Smooth muscle cell (in vitro differentiated cells): Measurements from ENCODE around the gene MRE11. TPM values are rescaled to one million over a fixed set of nuclear protein-coding genes. Genes with fewer than 3 reads are reported as not detected.

Source experiments
- DNase-seq: peaks from one replicate; lab custom pipeline; 2025; ENCODE audit not compliant: unreplicated experiment; lab: John Stamatoyannopoulos, UW
- H2AFZ ChIP-seq: fragments of 200-600 bp; sonication (generic); 2 replicates; pipeline ENCODE4 v1.6.0; 2016; ENCODE audit warnings: antibody characterized with exemption, low read depth, mild to moderate bottlenecking
- H3F3A ChIP-seq: fragments of 200-600 bp; sonication (generic); 2 replicates; pipeline ENCODE4 v1.6.0; 2017; ENCODE audit warnings: antibody characterized with exemption, low read depth
- H3K27ac ChIP-seq: fragments of 200-600 bp; sonication (generic); 2 replicates; pipeline ENCODE4 v1.5.1; 2016; ENCODE audit warnings: low read depth, mild to moderate bottlenecking
- H3K27me3 ChIP-seq: fragments of 200-600 bp; sonication (generic); 2 replicates; pipeline ENCODE4 v1.6.1; 2016; ENCODE audit warnings: low read depth, mild to moderate bottlenecking
- H3K36me3 ChIP-seq: fragments of 200-600 bp; sonication (generic); 2 replicates; pipeline ENCODE4 v1.5.1; 2016; ENCODE audit warnings: low read depth
- H3K4me1 ChIP-seq: fragments of 200-600 bp; sonication (generic); 2 replicates; pipeline ENCODE4 v1.5.1; 2016; ENCODE audit warnings: low read depth
- H3K4me2 ChIP-seq: fragments of 200-600 bp; sonication (generic); 2 replicates; pipeline ENCODE4 v1.6.0; 2016; ENCODE audit warnings: mild to moderate bottlenecking
- H3K4me3 ChIP-seq: fragments of 200-600 bp; sonication (generic); 2 replicates; pipeline ENCODE4 v1.5.1; 2016; ENCODE audit warnings: mild to moderate bottlenecking
- H3K79me2 ChIP-seq: fragments of 200-600 bp; sonication (generic); 2 replicates; pipeline ENCODE4 v1.6.0; 2016; ENCODE audit warnings: low read depth, mild to moderate bottlenecking
- H3K9ac ChIP-seq: fragments of 200-600 bp; sonication (generic); 2 replicates; pipeline ENCODE4 v1.6.0; 2016; ENCODE audit warnings: low read depth
- H3K9me3 ChIP-seq: fragments of 200-600 bp; sonication (generic); replicated peaks from 2 replicates; pipeline ENCODE4 v1.5.1; 2016; ENCODE audit warnings: low read depth
- H4K20me1 ChIP-seq: fragments of 200-600 bp; sonication (generic); 2 replicates; pipeline ENCODE4 v1.6.0; 2016; ENCODE audit warnings: low read depth
- CTCF ChIP-seq: fragments of 200-600 bp; sonication (generic); IDR thresholded peaks from 2 replicates; pipeline ENCODE4 v1.5.1; 2017; ENCODE audit warnings: borderline replicate concordance, mild to moderate bottlenecking, antibody characterized with exemption; ENCODE audit not compliant: insufficient read depth, poor library complexity, severe bottlenecking
- WGBS: methylation state at CpG from one replicate; pipeline ENCODE4 v1.1.7; 2016; ENCODE audit warnings: low lambda C conversion rate; 5-methylcytosine and 5-hydroxymethylcytosine counted together
- polyA plus RNA-seq: library from polyadenylated mRNA; unstranded; fragments of >200 nt; fragmentation: Nextera tagmentation; extraction: Ambion mirVana; gene quantifications from 2 replicates; pipeline ENCODE4 v1.2.1, GENCODE V29; 2016
- total RNA-seq: library from RNA; depleted of rRNA; stranded (reverse); fragments of >200 nt; gene quantifications from 2 replicates; pipeline ENCODE4 v1.2.3, GENCODE V29; 2014

The MRE11 gene
- total and polyA plus RNA-seq, 2 experiments from 2014 or later, result 5.1 to 15.1 TPM

DNA sequence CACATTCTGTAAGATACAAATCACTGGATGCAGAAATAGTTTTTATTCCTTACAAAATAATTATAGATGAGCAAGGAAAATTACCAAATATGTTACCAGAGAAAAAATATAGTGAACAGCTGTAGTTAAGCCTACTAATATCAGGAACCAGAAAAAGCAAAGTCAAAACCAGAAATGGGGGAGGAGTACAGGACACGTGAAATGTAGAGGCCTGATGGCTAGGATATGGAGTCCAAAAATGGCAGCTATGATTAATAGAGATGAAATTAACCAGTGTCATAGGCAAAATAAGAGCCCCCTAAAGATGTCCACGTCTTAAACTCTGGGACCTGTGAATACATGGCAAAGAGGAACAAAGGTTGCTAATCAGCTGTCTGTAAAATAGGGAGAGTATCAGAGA, 34.1 kb downstream of the MRE11 start:
- H3K4me2 ChIP-seq, result no peak overlapping the region
- 93% methylated on average over 2 of the region's 2 CpGs for WGBS
- no peak overlapping the region for H2AFZ ChIP-seq
- H3F3A ChIP-seq, result no peaks in the 10 kb centered on the region
- no peak overlapping the region for H3K9ac ChIP-seq
- no peaks in the 10 kb centered on the region for H4K20me1 ChIP-seq
- H3K4me1 ChIP-seq, result no peaks in the 10 kb centered on the region
- no peak for TF ChIP-seq CTCF
- H3K27me3 ChIP-seq, result no peaks in the 10 kb centered on the region
- no peak overlapping the region for H3K27ac ChIP-seq
- no peak overlapping the region for H3K4me3 ChIP-seq
- H3K79me2 ChIP-seq, result no peaks in the 10 kb centered on the region
- H3K36me3 ChIP-seq, result peaks cover 5% of the 10 kb centered on the region
- no peak for DNase-seq
- no peaks in the 10 kb centered on the region for H3K9me3 ChIP-seq

GRCh38 chr11:94457118-94458029, 36.3 kb downstream of the MRE11 start:
- Histone ChIP-seq H3K4me2 (no peak overlapping the region), H4K20me1 (no peaks in the 10 kb centered on the region), H3K9ac (peak overlapping the region; percentile 18), H3K79me2 (no peaks in the 10 kb centered on the region), H3K27ac (peak overlapping the region; percentile 80), H3K27me3 (no peaks in the 10 kb centered on the region), H3K36me3 (peaks cover 5% of the 10 kb centered on the region), H3K4me3 (no peak overlapping the region), H3F3A (no peaks in the 10 kb centered on the region), H2AFZ (no peak overlapping the region), H3K4me1 (no peaks in the 10 kb centered on the region), H3K9me3 (no peaks in the 10 kb centered on the region)
- DNase-seq, result no peak
- 68% methylated on average over 4 of the region's 4 CpGs for WGBS
- no peak for TF ChIP-seq CTCF

GRCh38 chr11:94455861-94456260, 37.8 kb downstream of the MRE11 start:
- peaks cover 5% of the 10 kb centered on the region for H3K36me3 ChIP-seq
- no peak for DNase-seq
- no peaks in the 10 kb centered on the region for H3F3A ChIP-seq
- no peak overlapping the region for H3K9ac ChIP-seq
- no peaks in the 10 kb centered on the region for H3K9me3 ChIP-seq
- TF ChIP-seq CTCF, result no peak
- no peak overlapping the region for H2AFZ ChIP-seq
- no peaks in the 10 kb centered on the region for H3K4me1 ChIP-seq
- 79% methylated on average over 1 of the region's 1 CpG for WGBS
- no peak overlapping the region for H3K4me3 ChIP-seq
- no peaks in the 10 kb centered on the region for H3K79me2 ChIP-seq
- H3K27me3 ChIP-seq, result no peaks in the 10 kb centered on the region
- H3K4me2 ChIP-seq, result no peak overlapping the region
- peak overlapping the region; percentile 80 for H3K27ac ChIP-seq
- H4K20me1 ChIP-seq, result no peaks in the 10 kb centered on the region
